Activated T-cell treated with anti-CD3 and anti-CD28 coated beads for 1 hour (primary cell): Measurements from ENCODE around the gene CDK5RAP2.
"Not testable (repeated sequence)": the region's sequence is repeated elsewhere in the genome, so short reads cannot be mapped to it uniquely, and the experiment has no call there.

Experiments used
- DNase-seq: peaks from one replicate; pipeline ENCODE4 v3.0.0-alpha.2; 2020; ENCODE audit warnings: low read depth

Gene CDK5RAP2

DNA sequence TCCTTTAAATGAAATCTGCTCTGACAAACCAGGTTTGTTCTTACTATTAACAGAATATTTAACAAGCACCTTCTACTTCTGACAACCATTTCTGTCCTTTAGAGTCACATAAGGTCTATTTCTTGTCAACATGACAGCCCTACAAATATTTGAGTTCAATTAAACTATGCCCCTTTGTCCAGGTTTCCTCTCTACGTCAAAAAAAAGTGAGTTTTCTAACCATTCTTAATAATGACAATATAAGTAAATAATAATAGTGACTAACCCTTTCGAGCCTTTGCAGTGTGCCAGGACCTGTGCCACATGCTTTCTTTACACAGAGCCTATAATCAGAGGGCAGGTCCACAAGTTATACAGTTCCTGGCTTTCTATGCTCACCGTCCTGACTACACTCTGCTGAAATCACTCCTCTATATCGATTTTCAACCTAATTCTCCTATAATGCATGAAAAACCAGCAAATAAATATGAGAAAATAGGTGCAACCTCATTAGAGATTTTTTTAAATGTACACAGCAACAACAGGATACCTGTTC, 115.0 kb downstream of the CDK5RAP2 start:
- DNase-seq, result no peak

GRCh38 chr9:120464176-120464886, 115.6 kb downstream of the CDK5RAP2 start:
- DNase-seq, result no peak

GRCh38 chr9:120463765-120464164, 116.2 kb downstream of the CDK5RAP2 start:
- DNase-seq, result no peak

- not testable (repeated sequence) for DNase-seq
Measured at GRCh38 chr9:120461677-120462076, 118.3 kb downstream of the CDK5RAP2 start.

GRCh38 chr9:120456218-120456617, 123.7 kb downstream of the CDK5RAP2 start:
- DNase-seq, result no peak

- DNase-seq, result no peak
Measured at GRCh38 chr9:120454467-120454866, 125.5 kb downstream of the CDK5RAP2 start.

GRCh38 chr9:120453792-120454191, 126.2 kb downstream of the CDK5RAP2 start:
- no peak for DNase-seq

GRCh38 chr9:120452631-120453030, 127.3 kb downstream of the CDK5RAP2 start:
- no peak for DNase-seq

DNA sequence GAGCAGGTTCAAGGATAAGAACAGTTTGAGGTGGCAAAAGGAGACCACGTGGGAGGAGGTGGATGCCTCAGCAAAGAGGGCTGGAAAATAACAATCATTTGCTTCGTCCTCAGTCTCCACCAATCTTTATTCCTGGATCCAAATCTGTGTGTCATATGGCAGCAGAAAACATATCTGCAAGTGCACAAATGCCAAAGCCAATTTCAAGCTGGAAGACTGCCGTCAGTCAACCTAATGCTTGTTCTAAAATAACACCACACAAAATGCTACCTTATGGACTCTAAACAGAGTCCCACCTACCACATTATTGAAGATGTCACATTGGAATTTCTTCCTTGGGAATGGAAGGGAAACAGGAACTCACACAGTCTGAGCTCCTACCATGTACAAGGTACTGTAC, 129.1 kb downstream of the CDK5RAP2 start:
- DNase-seq, result no peak

GRCh38 chr9:120449566-120449965, 130.4 kb downstream of the CDK5RAP2 start:
- no peak for DNase-seq

- no peak for DNase-seq
Measured at GRCh38 chr9:120447959-120448500, 131.9 kb downstream of the CDK5RAP2 start.

GRCh38 chr9:120446671-120447070, 133.3 kb downstream of the CDK5RAP2 start:
- DNase-seq, result no peak

DNA sequence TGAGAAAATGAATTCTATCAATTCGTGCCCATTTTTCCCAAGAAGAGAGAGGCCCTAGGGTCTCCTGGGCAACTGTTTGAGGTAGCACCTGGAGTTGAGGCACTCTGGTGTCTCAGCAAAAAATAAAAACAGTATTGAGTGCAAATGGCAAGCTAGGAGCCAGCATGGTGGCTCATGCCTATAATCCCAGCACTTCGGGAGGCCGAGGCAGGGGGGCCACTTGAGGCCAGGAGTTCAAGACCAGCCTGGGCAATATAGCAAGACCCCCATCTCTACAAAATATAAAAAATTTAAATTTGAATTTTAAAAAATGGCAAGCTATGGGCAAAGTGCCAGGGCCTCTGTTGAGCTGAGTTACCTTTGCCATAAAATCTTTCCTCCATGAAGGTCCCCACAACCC, 136.0 kb downstream of the CDK5RAP2 start:
- DNase-seq, result no peak

DNA sequence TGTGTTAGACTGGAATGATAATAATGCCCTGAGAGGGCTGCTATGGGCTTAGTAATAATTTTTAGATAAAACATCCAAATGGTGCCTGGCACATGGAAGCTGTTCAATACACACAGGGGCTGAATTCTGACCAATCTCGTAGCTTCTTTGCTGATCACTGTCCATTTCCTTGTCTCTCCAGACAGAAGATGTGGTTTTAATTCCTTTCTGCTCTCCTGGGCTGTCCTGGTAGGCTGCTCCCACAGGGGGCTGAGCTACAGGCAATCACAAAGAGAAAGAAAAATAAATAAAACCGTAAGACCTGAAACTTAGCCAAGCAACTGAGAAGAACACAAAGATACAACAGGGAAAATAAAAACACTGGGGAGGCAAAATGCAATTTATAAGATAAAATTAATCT, 136.5 kb downstream of the CDK5RAP2 start:
- no peak for DNase-seq

DNA sequence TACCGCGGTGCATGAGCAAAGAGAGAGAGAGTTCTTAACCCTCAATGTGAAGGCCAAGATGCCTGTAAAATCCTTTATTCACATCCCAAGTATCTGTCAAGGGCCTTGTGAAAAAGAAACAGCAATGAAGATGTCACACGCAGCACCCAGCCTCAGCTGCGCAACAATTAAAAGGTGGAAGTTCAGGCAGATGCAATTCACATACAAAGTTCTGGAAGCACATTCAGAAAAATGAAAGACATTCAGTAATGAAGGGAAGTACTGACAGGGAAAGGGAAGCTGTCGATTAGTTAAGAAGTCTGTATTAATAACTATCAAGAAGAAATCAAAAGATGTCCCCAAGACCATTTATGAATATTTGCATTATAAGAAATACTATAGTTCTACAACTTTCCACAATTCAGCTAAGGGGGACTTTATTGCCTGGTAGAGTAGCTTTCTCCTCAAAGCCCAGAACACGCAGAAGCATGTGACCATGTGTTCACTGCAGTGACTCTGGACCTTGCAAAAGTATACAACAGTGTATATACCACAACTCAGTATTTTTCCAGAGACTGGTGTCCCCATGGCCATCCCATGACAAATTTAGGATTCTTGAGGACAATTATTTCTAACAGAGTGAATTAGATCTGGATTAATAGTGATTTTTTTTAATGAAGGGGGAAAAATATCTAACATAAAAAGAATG, 137.5 kb downstream of the CDK5RAP2 start:
- no peak for DNase-seq

- DNase-seq, result no peak
Measured at GRCh38 chr9:120441426-120442307, 138.3 kb downstream of the CDK5RAP2 start.

DNA sequence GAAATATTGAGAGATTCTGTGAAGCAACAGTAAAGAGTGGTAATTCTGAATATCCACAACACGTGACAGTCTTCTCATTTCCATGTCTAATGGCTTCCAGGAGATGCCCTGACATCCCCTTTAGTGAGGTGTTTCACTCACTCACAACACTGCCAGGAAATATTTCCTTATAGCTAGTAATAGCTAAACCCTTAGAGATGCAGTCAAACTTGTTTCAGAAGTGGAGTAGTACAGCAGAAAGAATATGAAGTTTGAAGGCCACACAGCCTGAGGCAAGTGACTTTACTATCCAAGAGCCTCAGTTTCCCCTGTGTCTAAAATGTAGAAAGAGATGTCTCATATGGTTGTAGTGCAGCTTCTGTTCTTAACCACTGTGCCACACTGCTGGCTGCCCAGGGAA, 139.2 kb downstream of the CDK5RAP2 start:
- DNase-seq, result no peak

GRCh38 chr9:120439926-120440325, 140.0 kb downstream of the CDK5RAP2 start:
- DNase-seq, result no peak

DNA sequence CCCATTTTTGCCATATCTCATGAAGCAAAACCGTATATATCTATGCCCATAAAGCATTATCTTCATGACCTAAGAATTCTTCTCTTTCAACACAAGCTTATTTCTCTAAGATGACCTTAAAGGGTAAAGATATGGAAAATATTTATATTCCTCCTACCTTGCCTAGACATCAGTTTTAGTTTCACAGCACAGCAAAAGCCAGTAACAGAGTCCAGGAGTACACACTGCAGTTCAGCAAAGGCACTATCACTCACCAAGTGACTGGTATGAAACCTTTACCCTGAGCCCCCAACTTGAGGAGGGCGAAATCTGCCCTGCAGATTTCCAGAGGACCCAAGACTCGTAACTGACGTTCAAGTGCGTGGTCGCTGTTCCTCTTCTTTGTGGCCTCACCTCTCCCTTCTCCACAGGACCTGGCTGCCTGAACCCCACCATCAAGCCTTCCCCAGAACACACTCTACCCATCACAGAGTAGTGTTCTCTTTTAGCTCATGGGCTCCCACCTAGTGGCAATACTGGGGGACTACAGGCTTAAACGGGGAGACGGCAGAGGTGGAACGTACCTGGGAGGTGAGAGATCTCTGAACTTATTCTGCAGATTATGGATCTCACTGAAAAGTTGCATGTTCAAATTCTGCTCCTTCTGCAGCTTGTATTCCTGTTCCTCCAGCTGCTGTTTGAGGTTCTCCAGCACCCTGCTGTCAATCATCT, 141.0 kb downstream of the CDK5RAP2 start:
- no peak for DNase-seq

- no peak for DNase-seq
Measured at GRCh38 chr9:120438111-120438510, 141.9 kb downstream of the CDK5RAP2 start.

- DNase-seq, result no peak
Measured at GRCh38 chr9:120436983-120437475, 142.9 kb downstream of the CDK5RAP2 start.
